NCI-H69 (cell line): ENCODE measurements around the gene KDM4B.
"Not testable (repeated sequence)": the region's sequence is repeated elsewhere in the genome, so short reads cannot be mapped to it uniquely, and the experiment has no call there.

Experiments used
- DNase-seq: peaks from one replicate; lab custom pipeline; 2025; lab: John Stamatoyannopoulos, UW

KDM4B gene

DNA sequence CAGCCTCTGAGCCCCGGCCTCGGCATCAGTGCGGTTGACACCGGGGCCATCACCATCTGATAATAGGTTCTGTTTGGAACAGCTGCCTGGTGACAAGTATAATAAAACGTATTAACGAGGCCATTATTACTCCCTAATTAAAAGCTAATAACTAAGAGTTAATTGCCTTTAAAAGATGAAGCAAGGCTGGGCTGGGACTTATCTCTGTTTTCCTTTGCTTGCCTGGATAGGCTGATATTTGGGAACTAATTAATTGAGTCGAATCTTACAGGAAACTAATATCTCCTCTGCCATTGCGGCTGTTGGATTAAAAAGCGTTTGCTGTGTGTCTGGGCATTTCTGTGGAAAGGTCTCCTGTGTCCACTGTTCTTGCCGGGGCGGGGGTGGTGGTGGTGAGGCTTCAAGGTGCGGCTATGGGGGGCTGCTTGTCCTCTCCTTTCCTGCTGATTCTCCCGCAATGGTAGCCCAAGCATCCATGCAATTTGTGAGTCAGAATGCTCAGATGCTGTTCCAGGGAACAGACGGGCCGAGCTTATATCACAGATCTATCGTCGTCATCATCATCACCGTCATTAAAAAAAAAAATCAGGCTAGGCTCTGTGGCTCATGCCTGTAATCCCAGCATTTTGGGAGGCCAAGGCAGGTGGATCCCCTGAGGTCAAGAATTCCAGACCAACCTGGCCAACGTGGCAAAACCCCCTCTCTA, 209.0 kb downstream of the KDM4B start:
- no peak for DNase-seq

DNA sequence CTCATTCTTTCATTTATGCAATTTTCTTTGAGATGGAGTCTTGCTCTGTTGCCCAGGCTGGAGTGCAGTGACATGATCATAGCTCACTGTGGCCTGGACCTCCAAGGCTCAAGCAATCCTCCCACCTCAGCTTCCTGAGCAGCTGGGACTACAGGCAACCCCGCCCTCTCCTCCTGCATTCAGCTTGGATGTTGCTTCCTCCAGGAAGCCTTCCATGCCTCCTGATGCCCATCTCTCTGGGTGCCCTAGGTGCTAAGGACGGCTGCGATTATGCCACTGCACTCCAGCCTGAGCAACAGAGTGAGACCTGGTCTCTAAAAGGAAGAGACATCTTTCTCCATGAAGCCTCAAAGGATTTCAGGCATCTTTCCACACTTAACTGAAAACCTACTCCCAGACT, 209.9 kb downstream of the KDM4B start:
- DNase-seq = no peak

DNA sequence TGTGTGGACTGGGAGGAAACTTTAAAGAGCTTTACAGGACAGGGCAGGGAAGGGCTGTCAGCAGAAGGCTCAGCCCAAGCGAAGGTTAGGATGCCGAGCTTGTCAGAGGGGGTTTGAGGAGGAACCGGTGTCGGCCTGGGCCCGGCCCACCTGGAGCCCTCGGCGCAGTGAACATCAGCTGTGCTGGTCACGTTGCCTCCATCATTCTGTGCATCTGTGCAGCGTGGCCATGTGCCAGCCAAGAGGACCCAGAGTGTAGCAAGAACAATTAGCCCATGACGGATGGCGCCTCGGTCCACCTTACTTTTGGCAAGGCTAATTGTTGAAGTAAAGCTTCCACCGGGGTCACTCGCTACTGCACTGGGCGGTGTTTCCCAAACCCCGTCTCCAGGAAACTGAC, 210.3 kb downstream of the KDM4B start:
- DNase-seq = peak; percentile 51

DNA sequence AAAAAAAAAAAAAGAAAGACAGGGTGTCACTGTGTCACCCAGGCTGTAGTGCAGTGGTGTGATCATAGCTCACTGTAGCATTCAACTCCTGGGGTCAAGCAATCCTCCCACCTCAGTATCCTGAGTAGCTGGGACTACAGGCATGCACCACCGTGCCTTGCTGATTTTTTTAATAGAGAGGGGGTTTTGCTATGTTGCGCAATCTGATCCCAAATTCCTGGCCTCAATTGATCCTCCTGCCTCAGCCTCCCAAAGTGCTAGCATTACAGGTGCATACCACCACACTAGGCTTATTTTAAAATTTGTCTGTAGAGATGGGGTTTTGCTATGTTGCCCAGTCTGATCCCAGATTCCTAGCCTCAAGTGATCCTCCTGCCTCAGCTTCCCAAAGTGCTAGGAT, 212.4 kb downstream of the KDM4B start:
- DNase-seq = no peak

DNA sequence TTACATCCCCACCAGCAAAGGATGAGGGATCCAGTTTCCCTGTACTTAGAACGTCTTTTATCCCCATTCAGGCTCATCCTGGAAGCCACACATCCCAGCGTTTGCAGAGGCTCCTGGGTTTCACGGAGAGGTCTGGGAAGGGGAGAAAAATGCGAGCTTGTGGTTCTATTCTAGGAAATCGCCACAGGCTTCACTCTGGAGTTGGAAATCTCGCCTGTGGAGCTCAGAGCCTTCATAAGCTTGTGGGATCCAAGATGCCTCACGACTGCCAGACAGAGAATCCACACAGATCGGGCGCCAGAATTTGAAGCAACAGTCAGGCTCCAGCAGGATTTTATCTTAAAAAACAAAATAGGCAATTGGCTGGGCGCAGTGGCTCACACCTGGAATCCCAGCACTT, 213.8 kb downstream of the KDM4B start:
- DNase-seq = no peak

DNA sequence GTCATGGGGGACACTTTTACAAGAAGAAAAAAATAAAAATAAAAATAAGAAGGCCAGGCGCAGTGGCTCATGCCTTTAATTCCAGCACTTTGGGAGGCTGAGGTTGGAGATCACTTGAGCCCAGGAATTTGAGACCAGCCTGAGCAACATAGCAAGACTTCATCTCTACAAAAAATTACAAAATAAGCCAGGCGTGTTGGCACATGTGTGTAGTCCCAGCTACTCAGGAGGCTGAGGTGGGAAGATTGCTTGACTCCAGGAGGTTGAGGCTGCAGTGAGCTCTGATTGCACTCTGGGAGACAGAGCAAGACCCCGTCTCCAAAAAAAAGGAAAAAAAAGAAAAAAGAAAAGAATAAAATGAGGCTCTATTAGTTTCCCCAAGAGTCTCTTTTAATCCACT, 214.7 kb downstream of the KDM4B start:
- DNase-seq = no peak

DNA sequence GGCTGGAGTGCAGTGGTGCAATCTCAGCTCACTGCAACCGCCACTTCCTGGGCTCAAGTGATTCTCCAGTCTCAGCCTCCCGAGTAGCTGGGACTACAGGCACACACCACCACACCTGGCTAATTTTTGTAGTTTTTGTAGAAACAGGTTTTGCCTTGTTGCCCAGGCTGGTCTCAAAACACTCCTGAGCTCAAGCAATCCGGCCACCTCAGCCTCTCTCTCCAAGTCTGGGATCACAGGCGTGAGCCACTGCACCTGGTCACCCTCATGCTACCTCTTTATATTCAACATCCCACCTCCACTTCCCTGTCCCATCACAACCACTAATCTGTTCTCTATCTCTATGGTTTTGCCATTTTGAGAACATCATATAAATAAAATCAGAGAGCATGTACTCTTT, 216.0 kb downstream of the KDM4B start:
- no peak for DNase-seq

DNA sequence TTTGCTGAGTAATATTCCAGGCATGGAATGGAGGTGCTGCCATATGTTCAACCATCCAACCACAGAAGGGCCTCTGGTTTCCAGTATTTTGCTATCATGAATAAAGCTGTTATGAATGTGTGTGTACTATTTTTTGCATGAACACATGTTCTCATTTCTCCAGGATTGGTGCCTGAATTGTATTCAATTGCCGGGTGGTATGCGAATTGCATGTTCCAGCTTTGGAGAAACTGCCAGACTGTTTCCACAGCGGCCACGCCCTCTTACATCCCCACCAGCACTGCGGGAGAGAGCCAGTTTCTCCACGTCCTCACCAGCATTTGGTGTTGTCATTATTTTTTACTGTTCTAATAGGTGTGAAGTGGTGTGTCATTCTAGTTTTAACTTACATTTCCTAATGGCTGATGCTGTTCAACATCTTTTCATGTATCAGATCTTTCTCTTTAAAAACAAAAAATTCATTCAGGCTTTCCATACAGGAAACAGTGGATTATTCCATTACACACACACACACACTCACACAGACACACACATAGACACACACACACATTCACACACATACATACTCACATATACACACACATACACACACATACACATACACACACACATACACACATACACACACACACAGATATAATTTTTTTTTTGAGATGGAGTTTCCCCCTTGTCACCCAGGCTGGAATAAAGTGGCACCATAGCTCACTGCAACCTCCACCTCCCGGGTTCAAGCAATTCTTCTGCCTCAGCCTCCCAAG, 217.6 kb downstream of the KDM4B start:
- DNase-seq = peak; percentile 9

DNA sequence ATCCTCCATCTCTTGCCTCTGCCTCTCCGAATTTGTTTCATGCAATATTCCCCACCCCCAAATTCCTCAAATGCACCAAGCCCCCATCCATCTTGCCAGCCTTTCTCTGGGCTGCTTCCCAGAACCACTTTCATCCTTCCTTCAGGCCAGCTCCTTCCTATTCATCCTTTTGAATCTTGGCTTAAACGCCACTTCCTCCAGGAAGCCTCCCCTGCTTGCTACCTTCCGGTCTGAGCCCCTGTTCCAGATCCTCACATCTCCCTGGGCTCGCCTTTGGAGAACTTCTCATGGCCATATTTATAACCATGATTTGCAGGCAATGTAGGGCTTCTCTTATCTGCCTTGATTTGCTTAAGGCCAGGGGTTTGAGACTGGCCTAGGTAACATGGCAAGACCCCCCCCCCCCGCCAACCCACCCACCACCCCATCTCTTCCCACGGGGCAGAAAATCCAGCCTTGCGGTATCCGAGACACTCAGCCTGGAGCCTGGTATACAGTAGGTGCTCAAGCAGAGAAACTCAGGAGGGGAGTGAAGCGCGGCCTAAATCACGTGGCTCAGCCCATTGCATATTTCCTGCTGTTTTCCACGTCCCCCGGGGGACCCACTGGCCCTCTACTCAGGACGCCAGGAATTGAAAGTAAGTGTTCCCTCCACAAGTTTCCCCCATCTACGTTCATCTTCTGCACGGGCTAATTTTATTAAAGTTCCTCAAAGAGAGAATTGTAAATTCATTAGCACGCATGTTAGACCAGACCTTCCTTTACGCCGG, 219.8 kb downstream of the KDM4B start:
- DNase-seq = no peak

DNA sequence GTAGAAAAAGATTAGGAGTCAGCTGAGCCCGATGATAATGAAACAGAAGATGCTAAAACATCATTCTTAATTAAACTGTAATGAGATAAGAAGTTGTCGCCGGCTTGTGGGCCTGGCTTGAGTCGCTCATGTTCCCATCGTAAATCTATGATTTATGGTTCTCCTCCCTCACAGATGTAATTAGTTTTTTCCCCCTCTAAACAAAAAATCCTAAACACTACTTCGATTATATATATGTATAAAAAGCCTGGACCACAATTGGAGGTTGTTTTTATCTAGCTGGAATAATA, 220.3 kb downstream of the KDM4B start:
- DNase-seq = no peak

DNA sequence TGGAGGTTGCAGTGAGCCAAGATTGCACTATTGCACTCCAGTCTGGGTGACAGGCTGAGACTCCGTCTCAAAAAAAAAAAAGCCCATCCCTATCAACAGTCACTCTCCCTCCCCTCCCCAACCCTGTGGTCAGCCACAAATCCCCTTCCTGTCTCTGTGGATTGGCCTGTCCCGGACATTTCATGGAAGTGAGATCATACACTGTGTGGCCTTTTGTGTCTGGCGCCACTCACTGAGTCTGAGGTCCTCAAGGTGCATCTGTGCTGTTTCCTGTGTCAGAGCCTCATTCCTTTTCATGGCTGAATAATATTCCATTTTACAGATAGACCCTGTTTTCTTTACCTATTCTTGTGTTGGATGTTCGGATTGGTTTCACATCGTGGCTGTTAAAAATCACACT, 222.2 kb downstream of the KDM4B start:
- DNase-seq = no peak

DNA sequence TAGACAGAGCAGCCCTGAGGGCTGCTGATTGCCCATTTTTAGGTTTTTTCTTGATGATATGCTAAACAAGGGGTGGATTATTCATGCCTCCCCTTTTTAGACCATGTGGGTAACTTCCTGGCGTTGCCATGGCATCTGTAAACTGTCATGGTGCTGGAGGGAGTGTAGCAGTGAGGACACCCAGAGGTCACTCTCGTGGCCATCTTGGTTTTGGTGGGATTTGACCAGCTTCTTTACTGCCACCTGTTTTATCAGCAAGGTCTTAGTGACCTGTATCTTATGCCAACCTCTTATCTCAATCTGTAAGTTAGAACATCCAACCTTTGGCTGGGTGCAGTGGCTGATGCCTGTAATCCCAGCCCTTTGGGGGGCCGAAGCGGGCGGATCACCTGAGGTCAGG, 223.7 kb downstream of the KDM4B start:
- DNase-seq = no peak

DNA sequence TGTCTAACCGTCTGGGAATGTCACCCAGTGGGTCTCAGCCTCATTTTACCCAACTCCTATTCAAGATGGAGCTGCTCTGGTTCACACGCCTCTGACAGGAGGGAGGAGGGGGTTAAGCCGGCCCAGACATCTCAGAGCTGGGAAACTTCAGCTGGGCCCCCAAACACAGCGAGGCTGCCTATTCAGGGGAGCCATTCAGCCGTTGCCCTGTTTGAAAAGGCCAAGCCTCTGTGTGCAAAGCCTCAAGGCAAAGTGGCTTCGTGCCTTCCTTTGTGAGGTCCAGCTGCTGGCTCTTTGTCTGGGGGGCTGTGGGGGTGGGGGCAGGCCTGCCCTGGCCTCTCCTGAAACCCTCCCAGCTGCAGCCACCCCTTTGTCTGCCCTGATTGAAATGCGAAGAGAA, 224.3 kb downstream of the KDM4B start:
- DNase-seq = peak; percentile 56

DNA sequence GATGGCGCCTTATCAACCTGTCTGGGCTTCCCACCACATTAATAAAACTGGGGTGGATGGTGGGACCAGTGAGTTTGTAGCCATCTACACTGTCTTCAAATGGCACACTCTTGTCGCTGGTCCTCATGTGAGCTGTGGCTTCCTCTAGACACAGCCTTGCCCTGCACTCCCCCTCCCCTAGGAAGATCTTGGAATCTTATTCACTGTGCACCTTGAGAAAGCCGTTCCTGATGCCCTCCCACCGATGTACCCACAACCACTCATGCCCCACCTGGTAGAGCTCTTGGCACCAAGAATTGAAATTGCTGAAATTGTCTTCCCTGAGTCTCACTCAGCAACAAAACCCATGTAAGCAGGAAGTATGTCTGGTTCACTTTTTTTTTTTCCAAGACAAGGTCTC, 225.7 kb downstream of the KDM4B start:
- no peak for DNase-seq

DNA sequence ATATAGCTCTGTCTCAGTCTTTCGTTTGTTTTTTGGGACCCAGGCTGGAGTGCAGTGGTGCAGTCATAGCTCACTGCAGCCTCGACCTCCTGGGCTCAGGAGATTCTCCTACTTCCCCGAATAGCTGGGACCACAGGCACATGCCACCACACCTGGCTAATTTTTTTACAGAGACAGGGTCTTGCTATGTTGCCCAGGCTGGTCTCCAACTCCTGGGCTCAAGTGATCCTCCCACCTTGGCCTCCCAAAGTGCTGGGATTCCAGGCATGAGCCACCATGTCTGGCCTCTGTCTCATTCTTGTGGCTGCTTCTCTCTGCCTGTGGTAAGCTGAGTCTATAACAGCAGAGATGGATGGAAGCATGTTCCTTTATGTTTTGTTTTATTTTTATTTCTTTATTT, 226.7 kb downstream of the KDM4B start:
- DNase-seq = not testable (repeated sequence)

DNA sequence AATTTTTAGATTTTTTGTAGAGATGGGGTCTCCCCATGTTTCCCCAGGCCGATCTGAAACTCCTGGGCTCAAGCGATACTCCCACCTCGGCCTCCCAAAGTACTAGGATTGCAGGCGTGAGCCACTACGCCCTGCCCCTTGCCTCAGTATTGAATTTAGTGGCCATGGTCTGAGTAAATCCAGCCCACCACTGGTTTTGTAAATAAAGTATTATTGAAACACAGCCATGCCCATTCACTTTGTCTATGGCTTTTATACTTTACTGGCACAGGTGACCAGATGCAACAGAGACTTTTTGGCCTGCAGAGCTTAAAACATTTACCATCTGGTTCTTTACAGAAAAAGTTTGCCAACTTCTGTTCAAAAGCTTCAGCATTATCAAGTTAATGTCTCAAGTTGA, 227.9 kb downstream of the KDM4B start:
- DNase-seq = no peak

DNA sequence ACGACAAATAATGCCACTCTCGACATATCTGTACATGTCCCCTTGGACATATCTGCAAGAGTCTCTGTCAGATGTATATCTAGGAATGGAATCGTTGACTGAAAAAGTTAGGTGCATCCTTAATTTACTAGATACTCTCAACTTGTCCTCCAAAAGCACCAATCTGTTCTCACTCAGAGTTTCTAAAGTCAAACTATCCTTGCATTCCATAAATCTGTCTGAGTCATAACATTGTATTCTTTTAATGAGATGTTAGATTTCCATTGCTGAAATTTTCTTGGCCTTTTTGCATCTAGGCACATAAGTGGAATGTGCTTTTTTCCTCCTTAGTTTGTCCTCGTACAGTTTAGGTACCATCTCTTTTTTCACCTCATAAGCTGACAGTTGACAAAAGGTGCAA, 231.9 kb downstream of the KDM4B start:
- no peak for DNase-seq

DNA sequence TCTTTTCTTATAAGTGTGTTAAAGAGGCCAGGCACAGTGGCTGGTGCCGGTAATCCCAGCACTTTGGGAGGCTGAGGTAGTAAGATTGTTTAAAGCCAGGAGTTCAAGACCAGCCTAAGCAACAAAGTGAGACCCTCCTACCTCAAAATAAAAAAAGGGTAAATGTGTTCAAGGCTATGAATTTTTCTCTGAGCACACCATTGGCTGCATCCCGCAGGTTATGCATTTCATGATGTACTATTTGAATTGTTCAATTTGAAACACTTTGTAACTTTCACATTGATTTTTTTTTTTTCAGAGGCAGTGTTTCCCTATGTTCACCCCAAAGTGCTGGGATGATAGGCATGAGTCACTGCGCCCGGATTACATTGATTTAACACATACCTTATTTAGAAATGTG, 233.6 kb downstream of the KDM4B start:
- no peak for DNase-seq
